H9 (cell line): ENCODE data around the gene CCDC154. TPM values are rescaled to one million over a fixed set of nuclear protein-coding genes. Genes with fewer than 3 reads are reported as not detected.

Experiments used
- DNase-seq: peaks from one replicate; pipeline ENCODE4 v3.0.0-alpha.2; 2017
- H2AFZ ChIP-seq: one replicate; pipeline ENCODE4 v1.6.1; 2013; ENCODE audit warnings: mild to moderate bottlenecking, low read length, control low read depth, moderate library complexity
- H2AK5ac ChIP-seq: 2 replicates; pipeline ENCODE4 v1.6.1; 2013; ENCODE audit warnings: low read length, control low read depth, mixed read lengths; ENCODE audit not compliant: insufficient read length
- H2BK120ac ChIP-seq: one replicate; pipeline ENCODE4 v1.6.1; 2013; ENCODE audit warnings: low read depth, mild to moderate bottlenecking, low read length, control low read depth, inconsistent platforms; ENCODE audit not compliant: poor library complexity, severe bottlenecking
- H2BK12ac ChIP-seq: 2 replicates; pipeline ENCODE4 v1.6.1; 2013; ENCODE audit warnings: low read length, control low read depth, mixed read lengths, low read depth; ENCODE audit not compliant: insufficient read length
- H2BK15ac ChIP-seq: 2 replicates; pipeline ENCODE4 v1.6.1; 2013; ENCODE audit warnings: low read depth, low read length, control low read depth
- H2BK20ac ChIP-seq: one replicate; pipeline ENCODE4 v1.6.1; 2013; ENCODE audit warnings: low read depth, mild to moderate bottlenecking, low read length, control low read depth, inconsistent platforms; ENCODE audit not compliant: poor library complexity, severe bottlenecking
- H2BK5ac ChIP-seq: 2 replicates; pipeline ENCODE4 v1.6.1; 2013; ENCODE audit warnings: low read length, control low read depth, mixed read lengths; ENCODE audit not compliant: insufficient read length
- H3K14ac ChIP-seq: 2 replicates; pipeline ENCODE4 v1.6.1; 2013; ENCODE audit warnings: low read length, control low read depth; ENCODE audit not compliant: insufficient read depth
- H3K18ac ChIP-seq: 2 replicates; pipeline ENCODE4 v1.6.1; 2013; ENCODE audit warnings: low read depth, mild to moderate bottlenecking, mixed read lengths, low read length, control low read depth; ENCODE audit not compliant: insufficient read length
- H3K23ac ChIP-seq: 2 replicates; pipeline ENCODE4 v1.6.1; 2013; ENCODE audit warnings: low read length, control low read depth, mixed read lengths, low read depth; ENCODE audit not compliant: insufficient read length
- H3K23me2 ChIP-seq: 2 replicates; pipeline ENCODE4 v1.6.1; 2013; ENCODE audit warnings: low read depth, mild to moderate bottlenecking, mixed read lengths, low read length, control low read depth; ENCODE audit not compliant: insufficient read length, poor library complexity, severe bottlenecking
- H3K27ac ChIP-seq: 2 replicates; pipeline ENCODE4 v1.5.1; 2013; ENCODE audit warnings: low read length, control low read depth, mixed read lengths, low read depth; ENCODE audit not compliant: insufficient read length
- H3K27me3 ChIP-seq: 2 replicates; pipeline ENCODE4 v1.6.1; 2013; ENCODE audit warnings: low read length, control low read depth, inconsistent platforms; ENCODE audit not compliant: insufficient read depth
- H3K4ac ChIP-seq: 2 replicates; pipeline ENCODE4 v1.6.1; 2013; ENCODE audit warnings: low read depth, mild to moderate bottlenecking, control low read depth, inconsistent platforms, low read length, moderate library complexity
- H3K4me1 ChIP-seq: 2 replicates; pipeline ENCODE4 v1.6.1; 2013; ENCODE audit warnings: low read length, control low read depth, inconsistent platforms; ENCODE audit not compliant: insufficient read depth
- H3K4me2 ChIP-seq: 2 replicates; pipeline ENCODE4 v1.6.1; 2013; ENCODE audit warnings: low read length, control low read depth, mixed read lengths; ENCODE audit not compliant: insufficient read length, insufficient read depth
- H3K56ac ChIP-seq: 2 replicates; pipeline ENCODE4 v1.6.1; 2013; ENCODE audit warnings: low read depth, mild to moderate bottlenecking, mixed read lengths, low read length, control low read depth; ENCODE audit not compliant: insufficient read length
- H3K79me1 ChIP-seq: 2 replicates; pipeline ENCODE4 v1.6.1; 2013; ENCODE audit warnings: low read depth, mild to moderate bottlenecking, moderate library complexity, low read length, control low read depth, inconsistent platforms; ENCODE audit not compliant: insufficient read depth, poor library complexity, severe bottlenecking
- H3K79me2 ChIP-seq: 2 replicates; pipeline ENCODE4 v1.6.1; 2013; ENCODE audit warnings: low read length, control low read depth, inconsistent platforms; ENCODE audit not compliant: insufficient read depth
- H3K9ac ChIP-seq: 2 replicates; pipeline ENCODE4 v1.6.1; 2013; ENCODE audit warnings: low read length, control low read depth, mixed read lengths; ENCODE audit not compliant: insufficient read length; ENCODE audit errors: extremely low read depth
- H3K9me3 ChIP-seq: one replicate; pipeline ENCODE4 v1.6.1; 2013; ENCODE audit warnings: low read depth, low read length, inconsistent platforms; ENCODE audit not compliant: control insufficient read depth
- H3T11ph ChIP-seq: one replicate; pipeline ENCODE4 v1.6.1; 2013; ENCODE audit warnings: mild to moderate bottlenecking, low read length, control low read depth, inconsistent platforms
- H4K20me1 ChIP-seq: one replicate; pipeline ENCODE4 v1.6.1; 2013; ENCODE audit not compliant: control insufficient read depth, insufficient read length, insufficient read depth
- H4K5ac ChIP-seq: 2 replicates; pipeline ENCODE4 v1.6.1; 2013; ENCODE audit warnings: low read depth, mild to moderate bottlenecking, mixed read lengths, low read length, control low read depth; ENCODE audit not compliant: insufficient read length
- H4K8ac ChIP-seq: replicated peaks from 2 replicates; pipeline ENCODE4 v1.6.1; 2013; ENCODE audit warnings: low read length, control low read depth, mixed read lengths, low read depth; ENCODE audit not compliant: insufficient read length
- H4K91ac ChIP-seq: 2 replicates; pipeline ENCODE4 v1.6.1; 2013; ENCODE audit warnings: low read depth, mild to moderate bottlenecking, moderate library complexity, mixed read lengths, low read length, control low read depth; ENCODE audit not compliant: insufficient read length
- H3K27ac Mint-ChIP-seq, 3 experiments: 2 replicates in 2 of 3; 3 replicates in 1 of 3; pipeline ENCODE4 v1.8.0; 2020 to 2021; ENCODE audit warnings: mixed read lengths in 3 of 3, mild to moderate bottlenecking in 1 of 3, moderate library complexity in 1 of 3
- H3K27me3 Mint-ChIP-seq: 2 replicates; pipeline ENCODE4 v1.8.0; 2021; ENCODE audit warnings: low read depth, mild to moderate bottlenecking, moderate library complexity, mixed read lengths
- H3K36me3 Mint-ChIP-seq, 3 experiments: 2 replicates in 2 of 3; 3 replicates in 1 of 3; pipeline ENCODE4 v1.8.0; 2020 to 2021; ENCODE audit warnings: low read depth in 3 of 3, mixed read lengths in 3 of 3; ENCODE audit not compliant: insufficient read depth in 1 of 3
- H3K4me1 Mint-ChIP-seq, 2 experiments: 2 replicates each; pipeline ENCODE4 v1.8.0; 2020; ENCODE audit warnings: mixed read lengths in 2 of 2
- H3K4me3 Mint-ChIP-seq, 2 experiments: 2 replicates in 1 of 2; 3 replicates in 1 of 2; pipeline ENCODE4 v1.8.0; 2020 to 2021; ENCODE audit warnings: mild to moderate bottlenecking in 2 of 2, mixed read lengths in 2 of 2, moderate library complexity in 1 of 2
- H3K9me3 Mint-ChIP-seq, 2 experiments: 2 replicates in 1 of 2; 3 replicates in 1 of 2; pipeline ENCODE4 v1.8.0; 2020; ENCODE audit warnings: mild to moderate bottlenecking in 2 of 2, mixed read lengths in 2 of 2, moderate library complexity in 1 of 2
- WGBS: extraction: QIAGEN DNeasy Blood & Tissue Kit; methylation state at CpG from one replicate; pipeline ENCODE4 v1.1.7; 2013; ENCODE audit warnings: missing lambda C conversion rate, low lambda C conversion rate, mixed read lengths; ENCODE audit not compliant: insufficient read length; ENCODE audit errors: extremely low coverage; 5-methylcytosine and 5-hydroxymethylcytosine counted together
- total RNA-seq: library from RNA; stranded (reverse); gene quantifications from 2 replicates; pipeline ENCODE4 v1.2.1, GENCODE V29; 2021
- TF ChIP-seq, protein P1 (sequence below): fragments of 200-600 bp; sonication (generic); conservative IDR thresholded peaks from 3 replicates; pipeline ENCODE4 v1.8.0; 2021; ENCODE audit warnings: antibody characterized with exemption, mild to moderate bottlenecking

The CCDC154 gene
- total RNA-seq, 1 experiment from 2014 or later: 1.3 TPM

GRCh38 chr16:1485847-1486496, 41.6 kb upstream of the CCDC154 start:
- H3K27me3 Mint-ChIP-seq: peaks cover 48% of the 10 kb centered on the region
- no peak overlapping the region for H2BK15ac ChIP-seq
- H4K8ac ChIP-seq: no peak overlapping the region
- H3K18ac ChIP-seq: no peak overlapping the region
- no peak overlapping the region for H3K56ac ChIP-seq
- H3K14ac ChIP-seq: no peak overlapping the region; the same call in 1 of the 2 replicates
- H3K23ac ChIP-seq: no peak overlapping the region
- no peaks in the 10 kb centered on the region for H3K27me3 ChIP-seq
- H2BK20ac ChIP-seq: no peak overlapping the region
- H3K9ac ChIP-seq: no peak overlapping the region
- no peaks in the 10 kb centered on the region for H4K20me1 ChIP-seq
- no peak overlapping the region for H2AK5ac ChIP-seq
- no peak overlapping the region for H3T11ph ChIP-seq
- H3K27ac Mint-ChIP-seq: no peak overlapping the region
- no peaks in the 10 kb centered on the region for H3K79me2 ChIP-seq
- no peaks in the 10 kb centered on the region for H3K36me3 Mint-ChIP-seq
- H3K4me2 ChIP-seq: no peak overlapping the region
- H2BK120ac ChIP-seq: no peak overlapping the region
- H3K79me1 ChIP-seq: no peaks in the 10 kb centered on the region
- H2BK5ac ChIP-seq: no peak overlapping the region
- no peaks in the 10 kb centered on the region for H3K4me1 Mint-ChIP-seq
- no peaks in the 10 kb centered on the region for H3K4me1 ChIP-seq
- no peak overlapping the region for H4K5ac ChIP-seq
- no peak overlapping the region for H4K91ac ChIP-seq
- no peaks in the 10 kb centered on the region for H3K9me3 ChIP-seq
- no peak overlapping the region for H3K4ac ChIP-seq
- no peak for DNase-seq
- H3K27ac ChIP-seq: no peak overlapping the region
- H3K4me3 Mint-ChIP-seq: no peak overlapping the region
- no peaks in the 10 kb centered on the region for H3K23me2 ChIP-seq
- peaks cover 0 to 3% of the 10 kb centered on the region in 2 experiments; a peak in 1 of 5 replicates for H3K9me3 Mint-ChIP-seq
- TF ChIP-seq, protein P1, sequence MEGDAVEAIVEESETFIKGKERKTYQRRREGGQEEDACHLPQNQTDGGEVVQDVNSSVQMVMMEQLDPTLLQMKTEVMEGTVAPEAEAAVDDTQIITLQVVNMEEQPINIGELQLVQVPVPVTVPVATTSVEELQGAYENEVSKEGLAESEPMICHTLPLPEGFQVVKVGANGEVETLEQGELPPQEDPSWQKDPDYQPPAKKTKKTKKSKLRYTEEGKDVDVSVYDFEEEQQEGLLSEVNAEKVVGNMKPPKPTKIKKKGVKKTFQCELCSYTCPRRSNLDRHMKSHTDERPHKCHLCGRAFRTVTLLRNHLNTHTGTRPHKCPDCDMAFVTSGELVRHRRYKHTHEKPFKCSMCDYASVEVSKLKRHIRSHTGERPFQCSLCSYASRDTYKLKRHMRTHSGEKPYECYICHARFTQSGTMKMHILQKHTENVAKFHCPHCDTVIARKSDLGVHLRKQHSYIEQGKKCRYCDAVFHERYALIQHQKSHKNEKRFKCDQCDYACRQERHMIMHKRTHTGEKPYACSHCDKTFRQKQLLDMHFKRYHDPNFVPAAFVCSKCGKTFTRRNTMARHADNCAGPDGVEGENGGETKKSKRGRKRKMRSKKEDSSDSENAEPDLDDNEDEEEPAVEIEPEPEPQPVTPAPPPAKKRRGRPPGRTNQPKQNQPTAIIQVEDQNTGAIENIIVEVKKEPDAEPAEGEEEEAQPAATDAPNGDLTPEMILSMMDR: no peak
- no peak overlapping the region for H2BK12ac ChIP-seq
- no peak overlapping the region for H2AFZ ChIP-seq
- WGBS: no CpG with 5 or more reads among the region's 40 CpGs
